ENCODE results near the gene ATP6V0E1. TPM values are rescaled to one million over a fixed set of nuclear protein-coding genes. Genes with fewer than 3 reads are reported as not detected.

Gene ATP6V0E1
- total and polyA plus RNA-seq, 2 of the 8 experiments (the other 6 are each of a cell fraction or from before 2014, with no cell fraction given): 108 to 134 TPM

GRCh38 chr5:173069671-173070070 lies 86.1 kb downstream of the ATP6V0E1 start:
- no peak overlapping the region for H4K91ac ChIP-seq (replicated peaks; ENCODE audit: insufficient read length, low read length)
- H3K36me3 ChIP-seq (ENCODE audit: control insufficient read depth in 2 of 4, insufficient read depth in 4 of 4, low read length in 3 of 4): no peaks in the 10 kb centered on the region; a peak in 1 of 8 replicates
- no peak overlapping the region for H3K4me2 ChIP-seq (ENCODE audit: insufficient read depth in 1 of 2, low read depth in 2 of 2, low read length in 2 of 2)
- H2AK5ac ChIP-seq (ENCODE audit: low read depth, low read length): no peak overlapping the region
- no peak overlapping the region for H2AFZ ChIP-seq (ENCODE audit: low read length)
- no peak overlapping the region for H4K5ac ChIP-seq (ENCODE audit: insufficient read length, low read depth, low read length)
- no peaks in the 10 kb centered on the region for H3K4me1 ChIP-seq (replicated peaks in 1 of 4; ENCODE audit: control insufficient read depth in 3 of 4, insufficient read depth in 4 of 4, low read length in 3 of 4)
- no peak for DNase-seq (ENCODE audit: low read depth in 1 of 2, low spot score in 2 of 2)
- WGBS, 2 experiments (ENCODE audit: extremely low coverage in 1 of 2, insufficient coverage in 1 of 2, insufficient read length in 1 of 2, insufficient replicate concordance in 2 of 2, low coverage in 1 of 2, low lambda C conversion rate in 2 of 2, missing lambda C conversion rate in 1 of 2): 92% methylated on average over 7 of the region's 7 CpGs; no CpG with 5 or more reads in 1 of the 2 experiments
- no peaks in the 10 kb centered on the region for H3K9me3 ChIP-seq (ENCODE audit: insufficient read depth in 2 of 2, low read depth in 1 of 2, low read length in 1 of 2)
- no peak overlapping the region for H4K8ac ChIP-seq (ENCODE audit: extremely low read depth, insufficient read depth, low read length)
- ChIA-PET CTCF (ENCODE audit: partially characterized antibody) (no interaction called here), POLR2A (ENCODE audit: partially characterized antibody) (interaction anchor here (0.7 to 0.9 kb wide), 2 partner anchors 12 to 275 kb away, joined by 3 to 4 read pairs; no protein-coding TSS in a partner anchor)
- no peak overlapping the region for H3K27ac ChIP-seq (ENCODE audit: low read depth, low read length)
- no peak overlapping the region for H2BK12ac ChIP-seq (ENCODE audit: low read depth, low read length)
- no peaks in the 10 kb centered on the region for H3K27me3 ChIP-seq (replicated peaks in 1 of 4; ENCODE audit: control insufficient read depth in 3 of 4, extremely low read depth in 1 of 4, insufficient read depth in 3 of 4, low read length in 3 of 4)
- H3K79me1 ChIP-seq (ENCODE audit: low read depth, low read length): no peaks in the 10 kb centered on the region
- no peak overlapping the region for H3K4me3 ChIP-seq (ENCODE audit: extremely low read depth in 1 of 4, insufficient read depth in 2 of 4, low read depth in 3 of 4, low read length in 4 of 4)
- FAIRE-seq: no peak
- H2BK5ac ChIP-seq (ENCODE audit: low read depth, low read length): no peak overlapping the region
- H2BK20ac ChIP-seq (ENCODE audit: low read length): no peak overlapping the region
- no peak overlapping the region for H3K14ac ChIP-seq (ENCODE audit: insufficient read length)
- H3K18ac ChIP-seq (ENCODE audit: extremely low read depth, low read length): no peak overlapping the region
- no peak overlapping the region for H3K9ac ChIP-seq (replicated peaks in 1 of 4; ENCODE audit: extremely low read depth in 1 of 4, low read depth in 3 of 4, low read length in 3 of 4)
- no peak overlapping the region for H3K4ac ChIP-seq (replicated peaks; ENCODE audit: insufficient read length, low read depth, low read length)
- no peak overlapping the region for H3K23ac ChIP-seq (ENCODE audit: insufficient read length)
- H3K79me2 ChIP-seq (ENCODE audit: control insufficient read depth in 1 of 2, insufficient read depth in 2 of 2, low read length in 2 of 2): no peaks in the 10 kb centered on the region
- H2BK15ac ChIP-seq (ENCODE audit: low read length): no peak overlapping the region
- no peaks in the 10 kb centered on the region; the same call in 1 of the 2 replicates for H3K23me2 ChIP-seq (ENCODE audit: low read depth, low read length)
- no peak overlapping the region for H3K56ac ChIP-seq (replicated peaks; ENCODE audit: insufficient read length, low read depth, low read length)
- H2BK120ac ChIP-seq (replicated peaks; ENCODE audit: low read depth, low read length): no peak overlapping the region
- H4K20me1 ChIP-seq (replicated peaks in 1 of 2; ENCODE audit: control insufficient read depth in 1 of 2, insufficient read depth in 2 of 2, low read length in 2 of 2): no peaks in the 10 kb centered on the region
- no peak for TF ChIP-seq CREB1 (IDR thresholded peaks at IDR 0.05)
- no peak for TF ChIP-seq POLR2AphosphoS5 (IDR thresholded peaks at IDR 0.05; ENCODE audit: low read depth, low read length)
- TF ChIP-seq SIRT6 (IDR thresholded peaks at IDR 0.05; ENCODE audit: low read length): no peak
- TF ChIP-seq CTCF (IDR thresholded peaks at IDR 0.05; ENCODE audit: control extremely low read depth in 1 of 3, insufficient read depth in 1 of 3, low read depth in 1 of 3, low read length in 3 of 3): no peak
- no peak for TF ChIP-seq SIX5 (IDR thresholded peaks at IDR 0.05; ENCODE audit: low read depth, low read length)
- no peak for TF ChIP-seq MAX (IDR thresholded peaks at IDR 0.05)
- TF ChIP-seq SP4 (IDR thresholded peaks at IDR 0.05; ENCODE audit: low read length): no peak
- no peak for TF ChIP-seq KDM1A (IDR thresholded peaks at IDR 0.05; ENCODE audit: borderline replicate concordance, low read length)
- TF ChIP-seq CBX8 (IDR thresholded peaks at IDR 0.05; ENCODE audit: borderline replicate concordance, low read depth, low read length): no peak
- no peak for TF ChIP-seq KDM5A (IDR thresholded peaks at IDR 0.05; ENCODE audit: low read length)
- TF ChIP-seq GABPA (IDR thresholded peaks at IDR 0.05; ENCODE audit: borderline replicate concordance, insufficient read depth, low read length): no peak
- TF ChIP-seq BRCA1 (IDR thresholded peaks at IDR 0.05; ENCODE audit: low read depth, low read length): no peak
- TF ChIP-seq SP2 (IDR thresholded peaks at IDR 0.05; ENCODE audit: low read length): no peak
- TF ChIP-seq CHD2 (IDR thresholded peaks at IDR 0.05; ENCODE audit: low read length): no peak
